ENCODE data around the gene F7.
"Not testable (repeated sequence)": the region's sequence is repeated elsewhere in the genome, so short reads cannot be mapped to it uniquely, and the experiment has no call there.

The F7 gene

DNA sequence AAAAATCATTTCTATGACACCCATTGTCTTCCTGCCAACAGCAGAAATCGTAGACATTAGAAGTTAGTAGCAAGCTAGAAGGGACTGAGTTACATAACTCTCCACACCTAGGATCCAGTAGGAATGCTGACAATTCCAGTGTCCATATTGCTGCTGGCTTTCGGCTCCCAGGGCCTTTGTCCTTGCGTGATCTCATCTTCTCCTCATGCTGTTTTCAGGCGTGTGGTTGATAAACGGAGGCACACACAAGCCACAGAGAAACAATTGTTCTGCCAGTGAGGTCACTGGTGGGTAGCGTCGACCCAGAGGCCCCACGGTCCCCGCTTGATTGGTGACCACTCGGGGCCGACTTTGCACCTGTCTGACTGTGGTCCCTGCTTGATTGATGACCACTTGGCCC lies 31.6 kb upstream of the F7 start:
- no peak for FAIRE-seq

DNA sequence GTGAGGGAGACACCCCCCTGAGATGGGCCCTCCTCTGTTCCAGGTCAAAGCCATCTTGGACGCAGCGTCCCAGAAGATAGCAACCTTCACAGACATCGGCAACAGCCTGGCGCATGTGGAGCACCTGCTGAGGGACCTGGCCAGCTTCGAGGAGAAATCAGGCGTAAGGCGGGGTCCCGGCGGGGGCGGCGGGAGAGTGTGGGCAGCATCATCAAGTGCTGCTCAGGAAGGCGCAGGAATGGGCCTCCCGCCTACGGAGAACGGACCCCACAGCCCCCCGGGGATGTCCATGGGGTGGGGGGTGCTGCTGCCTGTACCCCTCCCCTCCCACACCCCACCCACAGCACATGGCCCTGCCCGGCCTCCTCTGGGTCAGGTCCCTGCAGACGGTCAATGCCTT lies 31.2 kb upstream of the F7 start:
- FAIRE-seq, result no peak

DNA sequence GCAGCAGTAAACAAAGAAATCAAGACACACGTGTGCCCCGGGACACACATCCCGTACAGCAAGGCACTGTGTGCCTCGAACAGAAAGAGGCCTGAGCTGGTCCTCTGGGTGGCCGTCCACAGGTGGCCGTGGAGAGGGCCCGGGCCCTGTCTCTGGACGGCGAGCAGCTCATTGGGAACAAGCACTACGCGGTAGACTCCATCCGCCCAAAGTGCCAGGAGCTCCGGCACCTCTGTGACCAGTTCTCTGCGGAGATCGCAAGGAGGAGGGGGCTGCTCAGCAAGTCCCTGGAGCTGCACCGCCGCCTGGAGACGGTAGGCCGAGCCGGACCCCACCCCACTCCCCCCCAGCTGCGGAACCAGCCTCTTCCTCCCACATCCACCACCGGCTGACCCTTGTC lies 30.7 kb upstream of the F7 start:
- no peak for FAIRE-seq

DNA sequence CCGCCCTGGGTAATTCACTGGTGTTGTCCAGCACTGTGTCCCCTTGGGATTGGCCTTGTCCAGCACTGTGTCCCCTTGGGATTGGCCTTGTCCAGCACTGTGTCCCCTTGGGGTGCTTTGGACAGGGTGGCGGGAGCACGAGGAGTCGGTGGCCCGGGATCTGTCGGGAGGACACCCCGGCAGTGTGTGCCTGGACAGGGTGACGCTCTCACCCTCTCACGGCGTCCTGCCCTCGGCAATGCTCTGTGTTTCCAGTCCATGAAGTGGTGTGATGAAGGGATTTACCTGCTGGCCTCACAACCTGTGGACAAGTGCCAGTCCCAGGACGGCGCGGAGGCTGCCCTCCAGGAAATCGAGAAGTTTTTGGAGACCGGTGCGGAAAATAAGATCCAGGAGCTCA lies 29.9 kb upstream of the F7 start:
- FAIRE-seq, result no peak

DNA sequence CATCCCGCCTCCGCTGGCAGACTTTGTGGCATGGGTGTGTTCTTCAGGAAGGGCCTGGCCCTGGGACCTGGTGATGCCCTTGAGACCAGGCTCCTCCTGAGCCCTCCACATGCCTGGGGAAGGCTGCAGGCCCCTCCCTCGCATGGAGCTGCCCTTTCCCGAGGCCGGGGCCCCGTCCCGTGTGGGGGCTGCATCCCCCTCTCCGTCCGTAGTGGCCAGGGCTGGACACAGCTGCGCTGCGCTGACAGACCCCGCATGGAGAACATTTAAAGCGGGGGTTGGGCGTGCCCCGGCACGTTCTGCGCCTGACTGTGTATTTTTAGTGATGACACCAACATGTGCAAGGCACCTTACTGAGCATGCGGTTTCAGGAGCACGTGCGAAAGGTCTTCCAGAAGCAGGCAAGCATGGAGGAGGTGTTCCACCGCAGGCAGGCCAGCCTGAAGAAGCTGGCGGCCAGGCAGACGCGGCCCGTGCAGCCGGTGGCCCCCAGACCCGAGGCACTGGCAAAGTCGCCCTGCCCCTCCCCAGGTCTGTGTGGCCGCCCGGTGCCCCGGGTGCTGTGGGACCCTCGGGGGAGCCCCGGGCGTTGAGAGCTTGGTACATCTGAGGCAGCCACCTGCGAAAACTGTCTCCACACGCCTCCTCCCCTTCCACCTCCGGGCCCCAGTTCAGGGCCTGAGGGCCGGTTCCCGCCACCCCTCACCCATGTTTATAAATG lies 28.8 kb upstream of the F7 start:
- FAIRE-seq, result no peak

DNA sequence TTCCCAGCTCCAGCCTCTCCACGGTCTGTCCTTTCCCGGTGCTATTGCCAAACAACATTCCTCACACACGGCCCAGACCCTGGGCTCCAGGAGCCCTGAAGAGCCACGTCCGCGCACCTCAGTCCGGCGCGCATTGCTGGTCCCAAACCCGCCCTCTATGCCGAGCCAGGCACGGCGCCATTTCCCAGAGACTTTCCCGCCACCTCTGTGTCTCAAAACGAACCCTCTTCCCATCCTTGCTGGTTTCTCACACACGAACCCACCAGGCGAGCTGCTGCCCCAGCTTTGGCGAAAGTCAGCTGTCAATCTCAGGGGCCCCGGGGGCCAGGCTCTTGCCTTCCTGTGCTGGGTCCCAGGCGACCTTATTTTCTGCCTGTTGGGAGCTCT lies 28.0 kb upstream of the F7 start:
- FAIRE-seq, result no peak

DNA sequence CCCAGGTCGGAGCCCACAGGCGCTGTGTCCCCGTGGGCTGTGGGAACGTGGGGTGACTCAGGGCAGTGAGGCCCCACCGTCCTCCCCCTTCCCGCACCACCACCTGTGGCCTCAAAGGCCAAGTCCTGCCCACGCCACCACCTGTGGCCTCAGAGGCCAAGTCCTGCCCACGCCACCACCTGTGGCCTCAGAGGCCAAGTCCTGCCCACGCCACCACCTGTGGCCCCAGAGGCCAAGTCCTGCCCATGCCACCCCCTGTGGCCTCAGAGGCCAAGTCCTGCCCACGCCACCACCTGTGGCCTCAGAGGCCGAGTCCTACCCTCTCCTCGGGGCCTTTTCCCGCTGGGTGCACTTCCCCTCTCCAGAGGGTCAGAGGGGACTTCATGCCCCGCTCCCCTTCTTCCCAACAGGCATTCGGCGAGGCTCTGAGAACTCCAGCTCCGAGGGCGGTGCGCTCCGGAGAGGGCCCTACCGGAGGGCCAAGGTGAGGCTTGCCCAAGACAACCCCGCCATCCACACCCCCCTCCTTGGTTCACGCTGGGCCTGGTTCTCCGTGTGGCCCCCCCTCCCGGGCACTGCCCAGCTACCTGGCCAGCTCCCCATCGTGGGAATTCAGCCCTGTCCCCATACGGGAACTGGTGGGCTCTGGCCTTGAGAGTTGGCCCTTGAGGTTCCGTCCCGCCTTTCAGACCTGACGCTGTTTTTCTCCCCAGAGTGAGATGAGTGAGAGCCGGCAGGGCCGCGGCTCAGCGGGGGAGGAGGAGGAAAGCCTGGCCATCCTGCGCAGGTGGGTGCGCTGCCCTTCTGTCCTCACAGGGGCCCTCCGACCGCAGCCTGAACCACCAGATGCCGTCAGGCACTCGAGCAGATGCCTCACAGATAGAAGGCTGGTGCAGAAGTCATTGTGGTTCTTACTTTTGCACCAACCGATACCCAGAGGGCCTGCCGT lies 27.4 kb upstream of the F7 start:
- FAIRE-seq, result no peak

DNA sequence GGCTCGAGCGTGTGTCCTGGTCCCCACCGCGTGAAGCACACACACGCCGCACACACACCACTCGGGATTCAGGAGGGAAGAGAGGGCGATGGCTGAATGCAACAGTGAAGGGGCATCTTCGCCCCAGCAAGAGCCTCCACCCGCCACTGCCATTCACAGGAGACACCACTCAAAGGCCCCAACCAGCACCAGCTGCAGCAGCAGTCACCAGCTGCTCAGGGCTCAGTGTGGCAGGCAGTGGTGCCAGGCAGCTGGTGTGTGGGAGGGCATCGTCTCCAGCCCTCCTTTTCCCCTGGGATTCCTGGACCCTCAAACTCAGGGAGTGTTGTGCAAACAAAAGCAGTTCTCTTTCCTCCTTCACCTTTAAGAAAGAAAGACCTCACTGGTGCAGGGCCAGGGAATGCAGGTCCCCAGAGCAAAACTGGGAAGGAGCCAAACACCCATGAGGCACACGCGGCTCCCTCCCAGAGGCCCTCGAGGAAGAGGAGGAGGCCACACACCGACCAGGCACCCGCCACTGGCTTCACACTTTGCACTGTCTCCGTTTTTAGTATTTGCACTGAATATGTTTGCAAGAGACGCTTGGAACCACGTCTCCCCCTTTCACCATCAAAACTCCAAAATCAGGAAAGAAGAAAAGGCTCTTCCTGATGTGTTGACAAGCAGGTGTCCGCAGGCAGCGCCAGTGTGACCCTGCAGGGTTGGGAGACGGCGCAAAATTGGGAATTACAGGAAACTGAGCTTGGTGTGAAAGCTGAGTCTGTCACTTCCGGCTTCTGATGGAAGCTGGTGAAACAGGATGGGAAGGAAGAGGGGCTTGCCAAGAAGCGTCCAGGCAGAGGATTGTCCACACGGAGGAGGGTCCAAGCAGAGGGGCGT lies 26.4 kb upstream of the F7 start:
- FAIRE-seq, result no peak

DNA sequence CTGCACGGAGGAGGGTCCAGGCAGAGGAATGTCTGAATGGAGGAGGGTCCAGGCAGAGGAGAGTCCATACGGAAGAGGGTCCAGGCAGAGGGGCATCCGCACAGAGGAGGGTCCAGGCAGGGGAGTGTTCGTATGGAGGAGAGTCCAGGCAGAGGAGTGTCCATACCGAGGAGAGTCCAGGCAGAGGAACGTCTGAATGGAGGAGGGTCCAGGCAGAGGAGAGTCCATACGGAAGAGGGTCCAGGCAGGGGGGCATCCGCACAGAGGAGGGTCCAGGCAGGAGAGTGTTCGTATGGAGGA lies 25.9 kb upstream of the F7 start:
- not testable (repeated sequence) for FAIRE-seq

DNA sequence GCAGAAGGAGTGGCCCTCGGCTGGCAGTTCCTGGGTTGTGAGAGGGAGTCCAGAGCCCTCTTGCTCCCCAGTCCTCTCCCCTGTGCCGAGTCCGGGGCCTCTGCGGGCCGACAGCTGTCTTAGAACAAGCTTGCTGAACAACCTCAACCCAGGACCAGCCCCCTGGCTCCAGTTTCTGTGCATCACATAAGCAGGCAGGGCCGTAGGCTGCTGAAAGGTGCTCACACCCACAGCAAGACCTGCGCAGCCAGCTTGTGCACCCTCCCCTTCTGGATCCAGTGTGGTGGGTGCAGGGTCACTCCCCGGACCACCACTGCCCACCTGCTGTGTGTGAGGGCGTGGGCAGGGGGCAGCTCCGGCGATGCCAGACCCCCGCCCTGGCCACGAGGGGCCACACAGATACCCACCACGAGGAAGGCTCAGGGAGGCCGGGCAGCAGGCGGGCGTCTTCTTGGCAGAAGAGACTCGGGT lies 25.2 kb upstream of the F7 start:
- no peak for FAIRE-seq

DNA sequence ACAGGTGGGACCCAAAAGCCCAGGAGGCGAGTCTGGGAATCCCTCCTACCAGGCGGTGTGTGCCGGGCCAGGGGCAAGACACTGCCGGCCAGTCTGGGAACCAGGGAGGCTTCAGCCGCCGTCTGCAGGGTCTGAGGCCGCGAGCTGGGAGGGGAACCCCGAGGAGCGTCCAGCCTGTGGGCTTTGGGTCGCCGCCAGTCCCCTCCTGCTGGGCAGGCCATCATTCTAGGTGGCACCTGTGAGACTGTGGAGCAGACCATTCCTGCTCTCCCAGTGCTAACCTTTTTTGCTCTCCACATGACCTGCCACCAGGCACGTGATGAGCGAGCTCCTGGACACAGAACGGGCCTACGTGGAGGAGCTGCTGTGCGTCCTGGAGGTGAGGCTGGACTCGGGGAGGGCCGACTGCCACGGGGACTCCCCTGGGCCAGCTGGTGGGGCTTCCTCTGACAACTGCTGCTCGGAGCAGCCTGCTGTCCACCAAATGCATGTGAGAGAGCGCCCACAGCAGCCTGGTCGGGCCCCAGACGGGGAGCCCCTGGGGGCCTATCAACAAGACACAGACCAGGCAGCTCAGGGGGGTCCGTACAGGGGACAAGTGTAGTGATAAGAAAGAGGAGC lies 24.6 kb upstream of the F7 start:
- no peak for FAIRE-seq

DNA sequence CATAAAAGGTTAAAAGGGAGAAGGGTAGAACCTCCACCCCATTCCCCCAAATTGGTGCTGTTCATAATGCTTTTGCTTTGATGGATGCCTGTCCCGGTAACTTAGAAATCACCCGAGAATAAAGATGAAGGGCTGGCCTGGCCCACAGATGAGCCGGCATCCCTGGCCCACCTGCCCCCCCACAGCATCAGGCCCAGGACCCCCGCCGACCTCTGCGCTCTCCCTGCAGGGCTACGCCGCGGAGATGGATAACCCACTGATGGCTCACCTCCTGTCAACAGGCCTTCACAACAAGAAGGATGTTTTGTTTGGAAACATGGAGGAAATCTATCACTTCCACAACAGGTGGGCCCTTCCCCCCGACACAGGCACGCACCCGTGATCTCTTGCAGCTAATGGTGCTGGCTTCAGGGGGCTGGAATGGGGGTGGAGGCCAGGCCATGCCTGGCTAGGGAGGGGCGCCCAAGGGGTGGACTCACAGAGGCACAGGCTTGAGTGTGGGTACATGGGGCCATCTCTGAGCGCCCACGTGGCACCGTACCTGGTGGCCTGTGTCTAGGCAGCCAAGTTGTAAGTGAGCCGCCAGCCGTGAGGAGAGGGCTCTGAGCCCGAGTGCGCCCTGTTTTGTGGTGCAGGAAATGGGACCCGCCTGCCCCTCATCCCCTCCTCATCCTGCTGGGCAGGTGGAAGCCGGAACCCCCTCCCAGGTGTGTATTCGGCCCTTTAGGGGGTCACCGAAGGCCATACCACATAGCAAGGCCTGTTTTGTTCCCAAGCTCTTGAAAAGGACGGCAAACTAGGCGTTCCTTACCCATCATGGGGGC lies 23.2 kb upstream of the F7 start:
- no peak for FAIRE-seq

DNA sequence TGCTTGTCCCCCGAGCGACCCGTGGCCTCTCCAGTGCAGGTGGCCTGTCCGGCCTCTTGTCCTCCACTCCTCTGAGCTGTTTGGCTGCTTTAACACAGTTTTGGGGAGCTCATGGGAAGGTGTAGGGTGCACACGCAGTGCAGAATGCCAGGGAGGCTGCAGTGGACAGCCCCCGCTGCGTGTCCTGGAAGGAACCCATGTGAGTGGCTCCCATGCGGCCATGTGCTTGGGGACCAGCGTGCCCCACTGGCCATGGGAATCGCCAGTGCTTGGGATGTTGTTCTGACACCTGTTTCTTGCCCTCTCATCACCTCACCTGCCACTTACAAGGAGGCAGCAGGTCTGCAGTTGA lies 22.6 kb upstream of the F7 start:
- no peak for FAIRE-seq

DNA sequence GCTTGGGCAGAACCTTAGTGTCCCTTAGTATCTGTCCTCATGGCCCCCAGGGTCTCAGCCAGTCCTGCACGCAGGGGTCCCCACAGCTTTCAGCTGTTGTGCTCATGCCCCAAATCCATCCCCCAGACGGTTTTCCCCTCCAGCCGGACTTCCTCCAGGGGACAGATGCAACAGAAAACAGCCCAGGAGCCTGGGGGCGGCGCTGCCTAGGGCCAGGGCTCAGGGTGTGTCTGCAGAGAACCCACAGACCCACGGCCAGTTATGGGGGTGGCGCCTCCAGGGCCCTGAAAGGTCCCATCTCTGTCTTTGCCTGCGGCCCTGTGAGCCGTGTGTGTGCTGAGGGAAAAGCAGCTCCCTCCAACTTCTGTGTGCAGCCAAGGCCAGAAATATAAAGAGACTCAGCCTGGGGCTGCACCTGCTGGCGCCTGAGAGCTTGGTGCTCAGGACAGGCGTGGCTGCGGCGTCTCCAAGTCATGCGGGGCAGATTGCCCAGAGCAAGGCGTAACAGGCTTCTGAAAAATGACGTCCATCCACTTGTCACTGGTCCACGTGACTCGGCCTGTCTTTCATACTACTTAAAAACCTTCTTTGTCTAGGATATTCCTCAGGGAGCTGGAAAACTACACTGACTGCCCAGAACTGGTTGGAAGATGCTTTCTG lies 22.1 kb upstream of the F7 start:
- no peak for FAIRE-seq

DNA sequence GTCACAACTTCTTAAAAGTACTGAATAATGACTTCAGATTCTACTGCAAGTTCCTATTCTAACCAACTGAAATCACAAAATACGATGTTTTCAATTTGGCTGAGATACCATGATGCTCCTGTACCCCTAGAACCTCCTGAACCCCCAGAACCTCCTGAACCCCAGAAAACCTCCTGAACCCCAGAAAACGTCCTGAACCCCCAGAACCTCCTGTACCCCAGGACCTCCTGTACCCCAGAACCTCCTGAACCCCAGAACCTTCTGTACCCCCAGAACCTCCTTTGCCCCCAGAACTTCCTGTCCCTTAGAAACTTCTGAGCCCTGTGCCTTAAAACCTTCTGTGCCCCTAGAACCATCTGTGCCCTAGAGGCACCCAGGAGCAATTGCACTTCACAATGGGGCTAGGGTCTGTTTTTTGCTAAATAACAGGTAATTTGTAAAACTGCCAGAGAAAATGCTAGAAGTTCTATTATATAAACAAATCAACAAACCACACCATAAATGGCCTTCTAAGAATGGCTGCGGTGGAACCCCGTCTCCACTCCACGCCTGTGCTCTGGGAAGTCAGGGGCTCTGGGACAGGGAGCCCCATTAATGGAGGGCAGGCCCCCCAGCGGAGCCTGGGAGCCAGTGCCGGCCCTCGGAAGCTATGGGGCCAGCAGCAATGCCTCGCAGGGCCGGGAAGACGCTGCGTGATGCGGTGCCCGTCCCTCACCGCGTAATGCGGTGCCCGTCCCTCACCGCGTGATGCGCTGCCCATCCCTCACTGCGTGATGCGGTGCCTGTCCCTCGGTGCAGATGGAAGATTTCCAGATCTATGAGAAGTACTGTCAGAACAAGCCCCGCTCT lies 21.3 kb upstream of the F7 start:
- FAIRE-seq, result no peak

DNA sequence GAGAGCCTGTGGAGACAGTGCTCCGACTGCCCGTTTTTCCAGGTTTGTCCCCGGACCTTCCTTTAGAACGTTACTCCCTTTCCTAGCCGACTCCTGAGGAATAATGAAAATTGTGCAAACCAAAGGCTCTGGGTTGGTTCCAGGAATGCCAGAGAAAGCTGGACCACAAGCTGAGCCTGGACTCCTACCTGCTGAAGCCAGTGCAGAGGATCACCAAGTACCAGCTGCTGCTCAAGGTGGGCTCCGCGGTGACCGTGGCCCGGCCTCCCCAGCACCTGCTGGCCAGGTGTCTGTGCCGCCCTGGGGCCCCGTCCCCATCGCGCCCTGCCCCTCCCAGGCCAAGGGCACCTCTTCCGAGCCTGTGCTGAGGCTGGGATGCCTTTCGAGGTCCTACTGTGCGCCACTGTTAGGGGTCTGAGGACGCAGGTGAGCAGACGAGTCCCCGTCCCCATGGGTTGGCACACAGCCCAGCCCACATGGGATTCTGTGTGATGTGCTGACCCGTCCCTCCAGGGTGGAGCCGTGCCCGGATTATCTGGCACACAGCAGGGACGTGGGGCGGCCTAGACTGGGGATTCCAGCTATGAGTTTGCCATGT lies 20.5 kb upstream of the F7 start:
- no peak for FAIRE-seq

DNA sequence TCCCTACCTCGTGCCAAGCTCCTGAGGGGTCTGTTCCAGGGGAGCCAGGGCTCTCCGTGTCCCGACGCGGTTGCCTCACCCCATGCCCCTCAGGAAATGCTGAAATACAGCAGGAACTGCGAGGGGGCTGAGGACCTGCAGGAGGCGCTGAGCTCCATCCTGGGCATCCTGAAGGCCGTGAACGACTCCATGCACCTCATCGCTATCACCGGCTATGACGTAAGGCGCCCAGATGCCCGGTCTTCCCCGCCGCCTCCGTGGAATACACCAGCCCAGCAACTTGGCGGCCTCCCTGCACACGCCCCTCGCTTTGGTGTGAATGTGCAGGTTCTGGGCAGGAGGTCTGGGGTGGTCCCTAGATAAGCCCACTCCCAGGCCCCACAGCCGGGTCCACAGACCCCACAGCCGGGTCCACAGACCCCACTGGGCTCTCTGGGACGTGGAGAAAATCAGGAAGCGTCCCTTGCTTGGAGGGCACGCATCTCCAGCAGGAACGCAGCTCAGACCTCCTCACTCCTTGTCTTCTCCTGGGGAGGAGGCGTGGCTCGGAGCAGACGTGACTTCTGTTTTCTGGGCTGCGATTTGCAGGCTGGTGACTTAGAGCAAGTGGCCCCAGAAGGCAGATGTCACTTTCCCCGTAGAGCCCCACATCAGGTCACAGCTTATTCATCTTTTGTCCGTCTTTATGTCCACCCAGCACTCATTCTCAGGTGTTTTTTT lies 19.4 kb upstream of the F7 start:
- FAIRE-seq, result no peak

DNA sequence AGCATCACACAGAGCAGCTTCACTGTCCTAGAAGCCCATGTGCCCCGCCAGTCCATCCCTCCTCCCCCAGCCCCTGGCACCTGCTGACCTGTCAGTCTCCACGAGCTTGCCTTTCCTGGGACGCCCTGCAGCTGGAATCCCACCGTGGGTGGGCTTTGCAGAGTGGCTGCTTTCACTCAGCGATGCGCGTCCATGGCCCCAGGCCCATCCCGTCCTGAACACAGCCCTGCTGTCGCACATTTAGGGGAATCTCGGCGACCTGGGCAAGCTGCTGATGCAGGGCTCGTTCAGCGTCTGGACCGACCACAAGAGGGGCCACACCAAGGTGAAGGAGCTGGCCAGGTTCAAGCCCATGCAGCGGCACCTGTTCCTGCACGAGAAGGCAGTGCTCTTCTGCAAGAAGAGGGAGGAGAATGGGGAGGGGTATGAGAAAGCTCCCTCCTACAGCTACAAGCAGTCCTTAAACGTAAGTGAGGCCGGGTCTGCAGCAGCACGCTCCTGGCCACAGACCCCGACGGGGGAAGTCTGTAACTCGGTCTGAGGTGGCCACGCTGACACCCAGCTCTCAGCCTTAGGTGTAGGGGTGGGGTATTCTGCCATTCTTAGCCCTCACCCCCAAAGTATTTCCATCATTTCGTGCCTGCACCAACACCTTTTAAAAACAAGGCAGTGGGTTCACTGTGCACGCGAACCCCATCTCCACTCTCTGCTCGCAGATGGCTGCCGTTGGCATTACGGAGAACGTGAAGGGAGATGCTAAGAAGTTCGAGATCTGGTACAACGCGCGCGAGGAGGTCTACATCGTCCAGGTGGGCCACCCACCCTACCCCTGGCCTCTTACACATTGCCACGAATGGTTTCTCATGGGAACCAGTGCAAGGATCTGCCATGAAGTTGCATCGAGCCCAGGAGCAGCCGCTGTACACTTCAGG lies 18.3 kb upstream of the F7 start:
- FAIRE-seq, result no peak

All from colon (tissue), 2 donors.